Upper lobe of right lung (tissue), 1 donor: Measurements from ENCODE around the gene CYTH4. TPM values are rescaled to one million over a fixed set of nuclear protein-coding genes. Genes with fewer than 3 reads are reported as not detected.

ENCODE experiments used
- ATAC-seq: fragments of 200-7000 bp; cut with Tn5 transposase; one replicate; pipeline ENCODE4 v1.9.1; 2020; ENCODE audit warnings: mild to moderate bottlenecking, moderate library complexity
- DNase-seq: peaks from one replicate; pipeline ENCODE4 v3.0.0-alpha.2; 2020
- H3K27ac ChIP-seq: fragments of 200-600 bp; one replicate; pipeline ENCODE4 v1.8.0; 2022
- H3K27me3 ChIP-seq: fragments of 200-600 bp; one replicate; pipeline ENCODE4 v1.8.0; 2022; ENCODE audit warnings: mild to moderate bottlenecking
- H3K36me3 ChIP-seq: fragments of 200-600 bp; one replicate; pipeline ENCODE4 v1.8.0; 2022
- H3K4me1 ChIP-seq: fragments of 200-600 bp; one replicate; pipeline ENCODE4 v1.8.0; 2022
- H3K4me3 ChIP-seq: fragments of 200-600 bp; one replicate; pipeline ENCODE4 v1.8.0; 2022; ENCODE audit warnings: mild to moderate bottlenecking
- H3K9me3 ChIP-seq: fragments of 200-600 bp; one replicate; pipeline ENCODE4 v1.8.0; 2022
- intact Hi-C: fragments of 100-400 bp; cut with DNase I; formaldehyde crosslinking; loops from one replicate; pipeline ENCODE4 v1.11.0; 2022
- total RNA-seq: library from RNA; stranded (reverse); fragmentation: NEBNext Ultra II Directional; extraction: Animal tissue kit (Norgen Biotek cat#: 25700); gene quantifications from one replicate; pipeline ENCODE4 v1.2.1, GENCODE V29; 2021
- TF ChIP-seq, protein P1 (sequence below): fragments of 200-600 bp; IDR thresholded peaks from one replicate; pipeline ENCODE4 v1.8.0; 2022; ENCODE audit warnings: antibody characterized with exemption
- donor health status: DM: no; HTN: yes; CAD: no; lungs with severe emphysema.

Gene CYTH4
- total RNA-seq, 1 donor from 2014 or later, result 37.9 TPM

DNA sequence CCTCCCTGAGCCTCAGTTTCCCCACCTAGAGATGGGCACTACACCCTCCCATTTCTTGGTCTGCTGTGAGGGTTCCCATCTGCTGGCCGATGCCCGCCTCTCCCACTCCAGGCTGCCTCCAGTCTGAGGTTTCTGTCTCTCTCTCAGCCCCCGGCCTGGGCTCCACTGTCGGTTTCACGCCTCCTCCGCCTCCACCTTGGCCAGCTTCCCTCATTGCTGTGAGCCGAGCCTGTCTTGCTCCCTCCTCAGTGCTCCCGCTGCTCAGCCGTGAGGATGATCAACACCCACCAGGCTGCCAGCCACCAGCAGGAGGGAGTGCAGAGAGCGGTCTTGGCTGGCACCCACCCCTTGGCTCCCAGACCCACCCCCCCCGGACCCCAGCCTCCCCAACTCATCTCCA, 61.0 kb downstream of the CYTH4 start:
- Histone ChIP-seq H3K4me1 (no peaks in the 10 kb centered on the region), H3K27me3 (peaks cover 5% of the 10 kb centered on the region), H3K9me3 (no peaks in the 10 kb centered on the region), H3K4me3 (no peak overlapping the region), H3K27ac (no peak overlapping the region), H3K36me3 (no peaks in the 10 kb centered on the region)
- intact Hi-C loops, result no loop called here
- no peak for ATAC-seq
- TF ChIP-seq, protein P1, sequence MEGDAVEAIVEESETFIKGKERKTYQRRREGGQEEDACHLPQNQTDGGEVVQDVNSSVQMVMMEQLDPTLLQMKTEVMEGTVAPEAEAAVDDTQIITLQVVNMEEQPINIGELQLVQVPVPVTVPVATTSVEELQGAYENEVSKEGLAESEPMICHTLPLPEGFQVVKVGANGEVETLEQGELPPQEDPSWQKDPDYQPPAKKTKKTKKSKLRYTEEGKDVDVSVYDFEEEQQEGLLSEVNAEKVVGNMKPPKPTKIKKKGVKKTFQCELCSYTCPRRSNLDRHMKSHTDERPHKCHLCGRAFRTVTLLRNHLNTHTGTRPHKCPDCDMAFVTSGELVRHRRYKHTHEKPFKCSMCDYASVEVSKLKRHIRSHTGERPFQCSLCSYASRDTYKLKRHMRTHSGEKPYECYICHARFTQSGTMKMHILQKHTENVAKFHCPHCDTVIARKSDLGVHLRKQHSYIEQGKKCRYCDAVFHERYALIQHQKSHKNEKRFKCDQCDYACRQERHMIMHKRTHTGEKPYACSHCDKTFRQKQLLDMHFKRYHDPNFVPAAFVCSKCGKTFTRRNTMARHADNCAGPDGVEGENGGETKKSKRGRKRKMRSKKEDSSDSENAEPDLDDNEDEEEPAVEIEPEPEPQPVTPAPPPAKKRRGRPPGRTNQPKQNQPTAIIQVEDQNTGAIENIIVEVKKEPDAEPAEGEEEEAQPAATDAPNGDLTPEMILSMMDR, result no peak
- no peak for DNase-seq

DNA sequence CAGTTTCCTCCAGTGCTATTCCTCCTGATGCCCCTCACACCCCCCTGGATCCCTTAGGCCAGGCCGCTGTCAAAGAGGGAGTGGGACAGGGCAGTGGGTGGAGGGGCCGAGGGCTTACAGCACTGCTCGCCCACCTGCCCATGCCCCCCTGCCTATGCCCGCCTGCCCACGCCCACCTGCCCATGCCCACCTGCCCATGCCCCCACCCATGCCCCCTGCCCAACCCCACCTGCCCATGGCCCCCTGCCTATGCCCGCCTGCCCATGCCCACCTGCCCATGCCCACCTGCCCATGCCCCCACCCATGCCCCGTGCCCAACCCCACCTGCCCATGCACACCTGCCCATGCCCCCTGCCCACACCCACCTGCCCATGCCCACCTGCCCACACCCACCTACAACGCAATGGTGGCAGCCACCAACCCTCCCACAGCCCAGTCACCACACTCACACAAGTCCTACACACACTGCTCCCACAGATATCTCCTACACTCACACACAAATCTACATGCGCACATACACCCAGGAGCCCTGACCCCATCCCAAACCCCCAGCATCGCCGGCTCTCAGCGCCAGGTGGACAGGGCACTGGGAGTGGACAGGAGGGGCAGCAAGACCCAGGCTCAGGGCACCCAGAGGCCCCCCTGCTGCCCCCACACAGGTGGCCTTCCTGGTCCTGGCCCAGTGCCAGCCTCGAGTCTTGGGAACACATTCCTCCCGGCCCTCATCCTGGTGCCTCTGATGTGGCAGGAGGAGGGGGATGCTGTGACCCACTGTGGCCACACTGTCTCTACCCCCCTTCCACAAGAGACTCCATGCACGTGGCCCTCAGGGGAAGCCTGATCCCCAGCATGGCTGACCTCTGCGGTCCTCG, 61.8 kb downstream of the CYTH4 start:
- TF ChIP-seq, protein P1, result no peak
- ATAC-seq (no peak), DNase-seq (no peak)
- no peaks in the 10 kb centered on the region for H3K36me3 ChIP-seq
- H3K9me3 ChIP-seq, result no peaks in the 10 kb centered on the region
- H3K27ac ChIP-seq, result no peak overlapping the region
- intact Hi-C loops, result no loop called here
- no peak overlapping the region for H3K4me3 ChIP-seq
- no peaks in the 10 kb centered on the region for H3K27me3 ChIP-seq
- no peaks in the 10 kb centered on the region for H3K4me1 ChIP-seq

DNA sequence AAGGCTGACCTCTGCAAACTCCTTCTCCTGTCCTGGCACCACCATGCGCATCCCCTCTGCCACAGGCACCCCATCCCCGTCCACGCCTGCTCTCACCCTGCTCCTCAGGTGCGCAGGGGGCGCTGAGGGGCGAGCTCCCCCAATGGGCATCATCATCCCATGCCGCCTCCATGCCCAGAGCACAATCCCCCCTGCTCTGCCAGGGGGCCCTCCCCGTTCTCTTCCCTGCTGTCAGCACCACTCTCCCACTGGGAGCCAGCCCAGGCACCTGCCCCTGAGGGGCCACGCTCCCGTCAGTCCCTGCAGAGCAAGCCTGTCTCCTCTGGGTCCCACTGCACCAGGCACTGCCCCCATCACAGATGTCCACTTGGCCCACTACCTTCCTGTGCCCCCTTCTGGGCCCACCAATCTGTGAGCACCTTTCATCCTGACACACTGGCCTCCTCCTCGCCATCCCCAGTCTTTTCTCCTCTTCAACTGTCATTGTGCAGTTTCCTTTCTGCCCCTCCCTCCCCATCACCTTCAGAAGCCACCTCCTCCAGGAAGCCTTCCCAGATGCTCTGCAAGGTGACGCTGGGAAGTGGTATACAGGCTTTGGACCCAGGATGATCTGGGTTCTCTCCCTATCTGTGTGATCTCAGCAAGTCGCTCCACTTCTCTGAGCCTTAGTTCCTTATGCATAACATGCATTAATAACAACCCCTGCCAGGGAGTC, 62.6 kb downstream of the CYTH4 start:
- intact Hi-C loops, result no loop called here
- TF ChIP-seq, protein P1, result no peak
- H3K27ac ChIP-seq, result no peak overlapping the region
- H3K9me3 ChIP-seq, result no peaks in the 10 kb centered on the region
- ATAC-seq, result no peak
- H3K27me3 ChIP-seq, result no peaks in the 10 kb centered on the region
- no peak for DNase-seq
- H3K4me1 ChIP-seq, result no peaks in the 10 kb centered on the region
- H3K36me3 ChIP-seq, result no peaks in the 10 kb centered on the region
- H3K4me3 ChIP-seq, result no peak overlapping the region

DNA sequence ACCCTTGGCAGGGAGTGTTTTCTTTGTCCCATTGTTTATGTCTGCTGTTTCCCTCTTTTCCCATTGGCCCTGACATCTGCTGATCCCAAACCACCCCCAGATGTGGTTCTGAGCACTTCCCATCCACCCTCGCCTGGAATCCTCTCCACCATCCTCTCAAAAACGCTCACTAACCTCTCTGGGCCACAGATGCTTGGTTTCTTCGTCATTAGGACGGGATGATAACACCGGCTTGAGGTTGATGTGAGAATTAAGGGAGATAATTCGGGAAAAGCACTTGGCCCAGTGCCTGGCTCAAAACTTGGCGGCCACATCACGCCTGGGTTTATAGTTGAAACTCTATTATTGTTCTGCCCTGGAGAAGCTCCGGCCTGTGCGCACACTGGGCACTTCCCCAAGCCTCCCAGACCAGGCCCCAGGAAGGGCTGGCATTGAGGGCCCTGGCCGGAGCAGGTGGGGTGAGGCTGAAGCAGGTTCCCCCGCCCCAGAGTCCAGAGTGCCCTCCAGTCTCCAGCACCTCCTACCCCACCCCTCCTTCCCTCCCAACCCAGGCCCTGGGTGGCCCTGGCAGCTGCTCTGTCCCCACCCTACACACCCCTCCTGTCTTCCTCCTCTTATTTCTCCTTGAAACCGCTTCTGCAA, 63.7 kb downstream of the CYTH4 start:
- no peaks in the 10 kb centered on the region for H3K4me1 ChIP-seq
- H3K4me3 ChIP-seq, result no peak overlapping the region
- no peak for DNase-seq
- no peaks in the 10 kb centered on the region for H3K27me3 ChIP-seq
- intact Hi-C loops, result no loop called here
- ATAC-seq, result no peak
- no peaks in the 10 kb centered on the region for H3K9me3 ChIP-seq
- no peak overlapping the region for H3K27ac ChIP-seq
- H3K36me3 ChIP-seq, result no peaks in the 10 kb centered on the region
- TF ChIP-seq, protein P1, result no peak

DNA sequence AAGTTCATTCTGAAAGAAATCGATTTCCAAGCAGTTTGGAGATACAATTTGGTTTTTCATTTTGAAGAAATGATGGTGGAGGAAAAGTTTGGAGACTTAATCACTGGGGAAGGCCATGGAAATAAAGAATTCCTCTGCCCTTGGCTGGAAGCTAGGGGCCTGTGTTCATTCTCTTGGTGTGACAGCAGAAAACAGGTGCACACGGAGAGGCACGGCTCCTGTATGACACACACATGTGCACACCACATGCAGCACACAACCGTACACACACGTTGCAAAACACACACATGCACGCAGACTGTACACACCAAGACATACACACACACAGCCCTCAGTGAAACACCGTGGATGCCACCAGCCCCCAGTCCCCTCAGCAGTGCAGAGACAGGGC, 64.2 kb downstream of the CYTH4 start:
- no peaks in the 10 kb centered on the region for H3K9me3 ChIP-seq
- TF ChIP-seq, protein P1, result no peak
- ATAC-seq (no peak), DNase-seq (no peak)
- no peaks in the 10 kb centered on the region for H3K4me1 ChIP-seq
- intact Hi-C loops, result no loop called here
- H3K27ac ChIP-seq, result no peak overlapping the region
- no peak overlapping the region for H3K4me3 ChIP-seq
- H3K36me3 ChIP-seq, result no peaks in the 10 kb centered on the region
- H3K27me3 ChIP-seq, result no peaks in the 10 kb centered on the region
